Measurements from ENCODE around the gene CAPZA1.

CAPZA1 gene

DNA sequence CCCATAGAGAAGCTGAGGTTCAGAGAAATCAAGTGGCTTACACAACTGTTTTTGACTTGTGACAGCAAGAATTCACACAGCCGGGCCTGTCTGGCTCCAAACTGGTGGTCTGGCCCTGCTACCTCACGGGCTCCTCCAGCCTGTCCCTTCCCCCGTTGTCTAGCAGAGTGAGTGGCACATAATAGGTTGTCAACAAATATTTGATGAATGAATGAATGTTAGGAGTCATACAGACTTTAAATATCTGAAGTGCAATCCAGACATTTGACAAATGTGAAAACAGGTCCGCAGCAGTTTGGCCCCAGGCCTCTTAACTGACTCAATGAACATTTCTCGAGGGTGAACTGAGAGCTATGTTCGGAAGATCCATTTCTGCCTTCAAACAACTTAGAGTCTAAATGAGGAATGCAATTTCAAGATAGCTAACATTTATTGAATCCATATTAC lies 88.4 kb downstream of the CAPZA1 start:
- DNase-seq (ENCODE audit: low spot score) = no peak
- TF ChIP-seq CTCF (IDR thresholded peaks at IDR 0.05; ENCODE audit: extremely low read depth, missing control alignments) = no peak

GRCh38 chr1:112708489-112708888 lies 88.9 kb downstream of the CAPZA1 start:
- no peak for TF ChIP-seq CTCF (IDR thresholded peaks at IDR 0.05; ENCODE audit: extremely low read depth, missing control alignments)
- no peak for DNase-seq (ENCODE audit: low spot score)

GRCh38 chr1:112710159-112710558 lies 90.5 kb downstream of the CAPZA1 start:
- no peak for DNase-seq (ENCODE audit: low spot score)
- no peak for TF ChIP-seq CTCF (IDR thresholded peaks at IDR 0.05; ENCODE audit: extremely low read depth, missing control alignments)

DNA sequence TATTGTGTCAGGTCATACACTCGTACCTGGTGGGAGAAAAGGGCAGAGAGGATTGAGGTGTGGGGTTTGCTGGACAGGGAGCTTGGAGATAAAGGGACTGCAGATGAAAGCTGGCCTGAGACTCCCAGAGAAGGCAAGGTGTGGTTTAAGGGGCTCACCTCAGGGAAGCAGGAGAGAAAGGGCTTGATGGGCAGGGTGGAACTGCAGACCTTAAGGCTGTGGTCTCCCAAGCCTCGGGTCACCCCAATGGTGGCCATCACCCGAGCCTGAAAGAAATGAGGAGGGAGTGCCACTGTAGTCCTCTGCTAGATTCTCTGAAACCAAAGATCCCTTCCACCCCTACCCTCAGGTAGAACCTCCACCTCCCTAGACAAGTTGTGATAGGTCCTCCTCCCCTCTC lies 91.0 kb downstream of the CAPZA1 start:
- no peak for DNase-seq (ENCODE audit: low spot score)
- no peak for TF ChIP-seq CTCF (IDR thresholded peaks at IDR 0.05; ENCODE audit: extremely low read depth, missing control alignments)

DNA sequence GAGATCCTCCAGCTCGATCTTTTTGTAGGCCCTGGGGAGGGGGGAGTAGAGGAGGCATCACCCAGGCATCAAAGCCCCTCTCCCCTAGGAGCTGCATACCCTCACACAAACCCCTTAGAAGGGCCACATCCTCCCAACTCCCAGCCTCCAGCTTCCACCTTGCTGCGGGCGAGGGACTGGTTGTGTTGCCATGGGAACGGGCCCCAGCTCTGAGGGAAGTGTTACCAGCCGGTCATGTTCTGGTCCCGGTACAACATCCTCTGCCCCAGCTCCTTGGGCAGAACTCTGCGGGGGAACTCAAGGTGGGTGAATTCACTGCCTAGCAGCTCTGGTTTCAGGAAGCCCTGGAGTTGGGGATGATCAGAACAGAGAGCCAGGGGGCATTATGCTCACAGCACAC lies 91.4 kb downstream of the CAPZA1 start:
- no peak for TF ChIP-seq CTCF (IDR thresholded peaks at IDR 0.05; ENCODE audit: extremely low read depth, missing control alignments)
- DNase-seq (ENCODE audit: low spot score) = no peak

- TF ChIP-seq CTCF (IDR thresholded peaks at IDR 0.05; ENCODE audit: extremely low read depth, missing control alignments) = no peak
- no peak for DNase-seq (ENCODE audit: low spot score)
Observed at GRCh38 chr1:112711670-112712069, 92.0 kb downstream of the CAPZA1 start.

DNA sequence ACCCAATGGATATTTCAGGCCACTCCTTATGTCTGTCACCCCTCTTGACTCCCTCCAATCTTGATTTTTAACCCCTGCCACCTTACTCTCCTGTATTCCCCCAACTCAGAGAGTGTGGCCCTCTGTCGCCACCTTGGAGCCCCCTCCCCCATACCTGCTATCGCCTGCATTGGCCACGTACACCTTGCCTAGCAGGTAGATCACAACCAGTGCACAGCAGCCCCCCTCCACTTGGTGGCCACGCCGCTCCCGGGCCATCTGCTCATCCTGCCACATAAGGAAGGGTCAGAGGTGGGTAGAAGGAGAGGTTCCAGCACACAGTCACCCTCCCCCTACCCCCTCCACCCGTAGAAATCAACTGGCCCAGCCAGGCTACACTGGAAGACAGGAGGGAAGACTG lies 92.6 kb downstream of the CAPZA1 start:
- no peak for DNase-seq (ENCODE audit: low spot score)
- TF ChIP-seq CTCF (IDR thresholded peaks at IDR 0.05; ENCODE audit: extremely low read depth, missing control alignments) = no peak

Measured in GM20000 (cell line).